Chondrocyte (in vitro differentiated cells): ENCODE results near the gene CEP162. TPM values are rescaled to one million over a fixed set of nuclear protein-coding genes. Genes with fewer than 3 reads are reported as not detected.
A peak's percentile ranks its signal among the peaks of the same experiment; 100 is the strongest.
"Not testable (repeated sequence)": the region's sequence is repeated elsewhere in the genome, so short reads cannot be mapped to it uniquely, and the experiment has no call there.

ENCODE experiments used
- DNase-seq: peaks from one replicate; pipeline ENCODE4 v3.0.0; 2021; ENCODE audit warnings: mixed read lengths, low spot score
- H3K27ac Mint-ChIP-seq: one replicate; pipeline ENCODE4 v1.8.0; 2021; ENCODE audit warnings: mild to moderate bottlenecking, moderate library complexity, mixed read lengths; ENCODE audit not compliant: unreplicated experiment
- H3K27me3 Mint-ChIP-seq: 2 replicates; pipeline ENCODE4 v1.8.0; 2021; ENCODE audit warnings: low read depth, mixed read lengths
- H3K36me3 Mint-ChIP-seq: 2 replicates; pipeline ENCODE4 v1.8.0; 2021; ENCODE audit warnings: low read depth, mixed read lengths
- H3K4me1 Mint-ChIP-seq: 2 replicates; pipeline ENCODE4 v1.8.0; 2021; ENCODE audit warnings: low read depth, mild to moderate bottlenecking, mixed read lengths
- H3K4me3 Mint-ChIP-seq: one replicate; pipeline ENCODE4 v1.8.0; 2021; ENCODE audit warnings: mild to moderate bottlenecking, moderate library complexity, mixed read lengths; ENCODE audit not compliant: unreplicated experiment
- H3K9me3 Mint-ChIP-seq: 2 replicates; pipeline ENCODE4 v1.8.0; 2021; ENCODE audit warnings: low read depth, mixed read lengths
- CTCF ChIP-seq: fragments of 200-600 bp; sonication (generic); IDR thresholded peaks from 2 replicates; pipeline ENCODE4 v1.5.0; 2021; ENCODE audit warnings: antibody characterized with exemption, mild to moderate bottlenecking, moderate library complexity
- total RNA-seq: library from RNA; stranded (reverse); gene quantifications from 3 replicates; pipeline ENCODE4 v1.2.1, GENCODE V29; 2021

Gene CEP162
- total RNA-seq, 1 donor from 2014 or later, result 5.1 TPM

- no peak for TF ChIP-seq CTCF
- no peaks in the 10 kb centered on the region for H3K4me1 Mint-ChIP-seq
- H3K9me3 Mint-ChIP-seq, result no peaks in the 10 kb centered on the region
- no peak overlapping the region for H3K4me3 Mint-ChIP-seq
- no peaks in the 10 kb centered on the region for H3K27me3 Mint-ChIP-seq
- no peak overlapping the region for H3K27ac Mint-ChIP-seq
- DNase-seq, result no peak
- peaks cover 3% of the 10 kb centered on the region for H3K36me3 Mint-ChIP-seq
Observed at GRCh38 chr6:84213217-84213616, 14.2 kb downstream of the CEP162 start.

GRCh38 chr6:84204011-84204410, 23.4 kb downstream of the CEP162 start:
- DNase-seq, result no peak
- H3K9me3 Mint-ChIP-seq, result peaks cover 7% of the 10 kb centered on the region
- peaks cover 12% of the 10 kb centered on the region for H3K36me3 Mint-ChIP-seq
- TF ChIP-seq CTCF, result no peak
- peaks cover 22% of the 10 kb centered on the region for H3K4me1 Mint-ChIP-seq
- peak overlapping the region; percentile 69 for H3K27ac Mint-ChIP-seq
- no peaks in the 10 kb centered on the region for H3K27me3 Mint-ChIP-seq
- H3K4me3 Mint-ChIP-seq, result no peak overlapping the region

GRCh38 chr6:84199987-84200386, 27.5 kb downstream of the CEP162 start:
- not testable (repeated sequence) for H3K27ac Mint-ChIP-seq, DNase-seq, H3K4me3 Mint-ChIP-seq, H3K27me3 Mint-ChIP-seq, H3K9me3 Mint-ChIP-seq
- Mint-ChIP-seq H3K36me3 (peaks cover 16% of the 10 kb centered on the region), H3K4me1 (peaks cover 22% of the 10 kb centered on the region)

- Mint-ChIP-seq H3K27ac (no peak overlapping the region), H3K36me3 (peaks cover 14% of the 10 kb centered on the region), H3K4me1 (peaks cover 21% of the 10 kb centered on the region)
Observed at GRCh38 chr6:84197708-84198107, 29.7 kb downstream of the CEP162 start.

GRCh38 chr6:84193114-84193708, 34.2 kb downstream of the CEP162 start:
- TF ChIP-seq CTCF, result no peak
- Mint-ChIP-seq H3K4me1 (peaks cover 16% of the 10 kb centered on the region), H3K27ac (peak overlapping the region; percentile 72), H3K9me3 (no peaks in the 10 kb centered on the region), H3K27me3 (no peaks in the 10 kb centered on the region), H3K4me3 (no peak overlapping the region), H3K36me3 (peaks cover 20% of the 10 kb centered on the region)
- no peak for DNase-seq

More at GRCh38 chr6:84197708-84198107, 29.7 kb downstream of the CEP162 start:
- no peak overlapping the region for H3K4me3 Mint-ChIP-seq
- no peaks in the 10 kb centered on the region for H3K27me3 Mint-ChIP-seq
- H3K9me3 Mint-ChIP-seq, result no peaks in the 10 kb centered on the region
- DNase-seq, result no peak
- peak; percentile 76 for TF ChIP-seq CTCF

- Mint-ChIP-seq H3K4me1 (peaks cover 16% of the 10 kb centered on the region), H3K9me3 (no peaks in the 10 kb centered on the region), H3K27me3 (no peaks in the 10 kb centered on the region), H3K27ac (peak overlapping the region; percentile 51), H3K4me3 (no peak overlapping the region), H3K36me3 (peaks cover 20% of the 10 kb centered on the region)
- DNase-seq, result no peak
- TF ChIP-seq CTCF, result no peak
Observed at GRCh38 chr6:84191802-84192201, 35.6 kb downstream of the CEP162 start.

GRCh38 chr6:84189356-84189755, 38.1 kb downstream of the CEP162 start:
- H3K27ac Mint-ChIP-seq, H3K36me3 Mint-ChIP-seq, H3K4me3 Mint-ChIP-seq, H3K9me3 Mint-ChIP-seq, H3K27me3 Mint-ChIP-seq, DNase-seq: not testable (repeated sequence)
- peaks cover 16% of the 10 kb centered on the region for H3K4me1 Mint-ChIP-seq
